HFFc6 (cell line): ENCODE results near the gene RNF186. TPM values are rescaled to one million over a fixed set of nuclear protein-coding genes. Genes with fewer than 3 reads are reported as not detected.

Experiments used
- DNase-seq: peaks from one replicate; pipeline ENCODE4 v3.0.0-alpha.2; 2018
- H3K27ac Mint-ChIP-seq: 2 replicates; pipeline ENCODE4 v1.8.0; 2020; ENCODE audit warnings: mild to moderate bottlenecking, mixed read lengths
- H3K27me3 Mint-ChIP-seq: 2 replicates; pipeline ENCODE4 v1.8.0; 2021; ENCODE audit warnings: mild to moderate bottlenecking, moderate library complexity, mixed read lengths; ENCODE audit not compliant: insufficient read depth
- H3K36me3 Mint-ChIP-seq: 2 replicates; pipeline ENCODE4 v1.8.0; 2021; ENCODE audit warnings: low read depth, mixed read lengths
- H3K4me1 Mint-ChIP-seq: 2 replicates; pipeline ENCODE4 v1.8.0; 2020; ENCODE audit warnings: low read depth, mixed read lengths
- H3K4me3 Mint-ChIP-seq: 2 replicates; pipeline ENCODE4 v1.8.0; 2020; ENCODE audit warnings: mild to moderate bottlenecking, moderate library complexity, mixed read lengths
- H3K9me3 Mint-ChIP-seq: 2 replicates; pipeline ENCODE4 v1.8.0; 2020; ENCODE audit warnings: mild to moderate bottlenecking, mixed read lengths
- CTCF ChIP-seq: fragments of 200-600 bp; sonication (generic); IDR thresholded peaks from 2 replicates; pipeline ENCODE4 v1.5.0; 2021; ENCODE audit warnings: antibody characterized with exemption, mild to moderate bottlenecking
- total RNA-seq, 6 experiments: library from RNA; stranded (reverse); fragmentation: NEBNext Ultra II Directional; extraction: Animal tissue kit (Norgen Biotek cat#: 25700); gene quantifications; 2 replicates in 1 of 6; 3 replicates in 5 of 6; pipeline ENCODE4 v1.2.3, GENCODE V29; 2021

RNF186 gene
- total RNA-seq, 6 experiments from 2014 or later = not detected

- H3K27ac Mint-ChIP-seq = no peak overlapping the region
- H3K27me3 Mint-ChIP-seq = peaks cover 8% of the 10 kb centered on the region
- peaks cover 9% of the 10 kb centered on the region for H3K4me1 Mint-ChIP-seq
- TF ChIP-seq CTCF = no peak
- no peaks in the 10 kb centered on the region for H3K9me3 Mint-ChIP-seq
- no peak for DNase-seq
- no peak overlapping the region for H3K4me3 Mint-ChIP-seq
- no peaks in the 10 kb centered on the region for H3K36me3 Mint-ChIP-seq
Measured at GRCh38 chr1:19846338-19846737, 31.3 kb upstream of the RNF186 start.

- no peaks in the 10 kb centered on the region for H3K9me3 Mint-ChIP-seq
- H3K27me3 Mint-ChIP-seq = peaks cover 10% of the 10 kb centered on the region
- H3K4me3 Mint-ChIP-seq = no peak overlapping the region
- no peak for DNase-seq
- TF ChIP-seq CTCF = no peak
- H3K27ac Mint-ChIP-seq = no peak overlapping the region
- H3K36me3 Mint-ChIP-seq = no peaks in the 10 kb centered on the region
- H3K4me1 Mint-ChIP-seq = peaks cover 12% of the 10 kb centered on the region
Measured at GRCh38 chr1:19845555-19845954, 30.5 kb upstream of the RNF186 start.

GRCh38 chr1:19844731-19845495, 29.8 kb upstream of the RNF186 start:
- Mint-ChIP-seq H3K27me3 (peaks cover 10% of the 10 kb centered on the region), H3K36me3 (no peaks in the 10 kb centered on the region), H3K4me3 (no peak overlapping the region; the same call in 1 of the 2 replicates), H3K4me1 (peaks cover 17% of the 10 kb centered on the region), H3K27ac (no peak overlapping the region), H3K9me3 (no peaks in the 10 kb centered on the region)
- TF ChIP-seq CTCF = no peak
- no peak for DNase-seq

GRCh38 chr1:19840228-19840627, 25.1 kb upstream of the RNF186 start:
- DNase-seq = no peak
- Mint-ChIP-seq H3K4me1 (peaks cover 20% of the 10 kb centered on the region), H3K9me3 (no peaks in the 10 kb centered on the region), H3K27ac (no peak overlapping the region), H3K4me3 (no peak overlapping the region), H3K27me3 (peaks cover 10% of the 10 kb centered on the region), H3K36me3 (no peaks in the 10 kb centered on the region)
- TF ChIP-seq CTCF = no peak

GRCh38 chr1:19837866-19838265, 22.8 kb upstream of the RNF186 start:
- no peak for DNase-seq
- TF ChIP-seq CTCF = no peak
- Mint-ChIP-seq H3K9me3 (no peaks in the 10 kb centered on the region), H3K27ac (no peak overlapping the region), H3K4me1 (peaks cover 14% of the 10 kb centered on the region), H3K36me3 (no peaks in the 10 kb centered on the region), H3K4me3 (no peak overlapping the region), H3K27me3 (peaks cover 11% of the 10 kb centered on the region)
